NT2/D1 (cell line): ENCODE results near the gene PITRM1.

ENCODE experiments used
- DNase-seq: peaks from one replicate; pipeline ENCODE4 v3.0.0-alpha.2; 2011; ENCODE audit warnings: low read depth, low spot score
- H3K27me3 ChIP-seq: 2 replicates; pipeline ENCODE4 v1.6.0; 2011; ENCODE audit warnings: mild to moderate bottlenecking; ENCODE audit not compliant: insufficient read length, insufficient read depth
- H3K36me3 ChIP-seq: 2 replicates; pipeline ENCODE4 v1.6.1; 2011; ENCODE audit warnings: mild to moderate bottlenecking, low read length, mixed read lengths; ENCODE audit not compliant: insufficient read depth, insufficient read length
- H3K4me1 ChIP-seq: 2 replicates; pipeline ENCODE4 v1.5.1; 2011; ENCODE audit not compliant: insufficient read depth, insufficient read length
- H3K4me3 ChIP-seq: 2 replicates; pipeline ENCODE4 v1.5.1; 2011; ENCODE audit warnings: low read depth; ENCODE audit not compliant: insufficient read length
- H3K9ac ChIP-seq: 2 replicates; pipeline ENCODE4 v1.6.0; 2011; ENCODE audit warnings: low read depth; ENCODE audit not compliant: insufficient read length
- H3K9me3 ChIP-seq: 2 replicates; pipeline ENCODE4 v1.5.1; 2011; ENCODE audit warnings: mild to moderate bottlenecking, low read length; ENCODE audit not compliant: insufficient read depth
- SUZ12 ChIP-seq: IDR thresholded peaks from 2 replicates; pipeline ENCODE4 v1.6.1; 2011; ENCODE audit not compliant: insufficient read length, insufficient read depth; ENCODE audit errors: extremely low read depth
- YY1 ChIP-seq: IDR thresholded peaks from 2 replicates; pipeline ENCODE4 v1.6.1; 2011; ENCODE audit not compliant: insufficient read length, insufficient read depth
- ZNF274 ChIP-seq: IDR thresholded peaks from 2 replicates; pipeline ENCODE4 v1.6.1; 2011; ENCODE audit warnings: mild to moderate bottlenecking, low read depth, low read length

PITRM1 gene

DNA sequence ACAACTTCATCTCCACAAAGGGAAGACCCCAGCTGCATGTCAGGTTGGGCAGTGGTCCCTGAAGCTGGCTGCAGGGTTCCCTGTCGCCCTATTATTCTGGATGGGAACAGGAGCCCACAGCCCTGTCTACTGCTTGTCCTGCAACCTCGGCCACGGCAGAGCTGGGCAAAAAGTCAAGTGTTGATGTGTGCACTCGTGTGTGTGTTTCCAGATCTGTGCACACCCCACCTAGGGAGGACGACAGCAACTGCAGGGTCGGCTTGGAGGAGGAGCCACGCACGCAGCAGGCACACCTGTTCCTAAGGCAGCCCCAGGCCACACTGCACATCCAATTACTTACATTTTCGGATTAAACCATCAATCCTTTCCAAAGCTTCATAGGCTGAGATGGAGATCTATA lies 23.6 kb downstream of the PITRM1 start:
- Histone ChIP-seq H3K36me3 (peaks cover 89% of the 10 kb centered on the region), H3K27me3 (no peaks in the 10 kb centered on the region), H3K9ac (no peak overlapping the region), H3K4me1 (no peaks in the 10 kb centered on the region), H3K9me3 (no peaks in the 10 kb centered on the region), H3K4me3 (no peak overlapping the region)
- no peak for DNase-seq
- TF ChIP-seq SUZ12 (no peak), ZNF274 (no peak), YY1 (no peak)

DNA sequence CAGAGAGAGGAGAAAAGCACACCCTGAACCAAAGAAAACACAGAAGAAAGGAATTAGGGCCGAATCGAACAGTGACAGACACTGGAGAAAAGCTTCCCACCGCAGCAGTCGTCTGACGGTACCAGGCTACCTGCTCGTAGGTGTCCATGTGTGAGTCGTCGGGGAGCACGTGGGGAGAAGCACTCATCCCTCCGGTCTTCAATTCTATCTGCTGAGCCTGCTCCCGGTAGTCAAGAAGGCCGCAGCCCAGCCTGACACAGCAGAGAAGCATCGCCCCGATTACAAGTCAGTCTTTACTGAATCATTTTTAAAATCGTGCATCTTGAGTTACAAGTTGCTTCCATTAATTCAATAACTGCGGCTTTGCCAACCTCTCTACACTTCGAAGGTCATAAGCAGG lies 24.5 kb downstream of the PITRM1 start:
- H3K9me3 ChIP-seq = no peaks in the 10 kb centered on the region
- no peaks in the 10 kb centered on the region for H3K27me3 ChIP-seq
- H3K36me3 ChIP-seq = peaks cover 91% of the 10 kb centered on the region
- H3K9ac ChIP-seq = no peak overlapping the region
- TF ChIP-seq ZNF274 = no peak
- no peak for TF ChIP-seq SUZ12
- TF ChIP-seq YY1 = no peak
- no peaks in the 10 kb centered on the region for H3K4me1 ChIP-seq
- no peak overlapping the region for H3K4me3 ChIP-seq
- no peak for DNase-seq

DNA sequence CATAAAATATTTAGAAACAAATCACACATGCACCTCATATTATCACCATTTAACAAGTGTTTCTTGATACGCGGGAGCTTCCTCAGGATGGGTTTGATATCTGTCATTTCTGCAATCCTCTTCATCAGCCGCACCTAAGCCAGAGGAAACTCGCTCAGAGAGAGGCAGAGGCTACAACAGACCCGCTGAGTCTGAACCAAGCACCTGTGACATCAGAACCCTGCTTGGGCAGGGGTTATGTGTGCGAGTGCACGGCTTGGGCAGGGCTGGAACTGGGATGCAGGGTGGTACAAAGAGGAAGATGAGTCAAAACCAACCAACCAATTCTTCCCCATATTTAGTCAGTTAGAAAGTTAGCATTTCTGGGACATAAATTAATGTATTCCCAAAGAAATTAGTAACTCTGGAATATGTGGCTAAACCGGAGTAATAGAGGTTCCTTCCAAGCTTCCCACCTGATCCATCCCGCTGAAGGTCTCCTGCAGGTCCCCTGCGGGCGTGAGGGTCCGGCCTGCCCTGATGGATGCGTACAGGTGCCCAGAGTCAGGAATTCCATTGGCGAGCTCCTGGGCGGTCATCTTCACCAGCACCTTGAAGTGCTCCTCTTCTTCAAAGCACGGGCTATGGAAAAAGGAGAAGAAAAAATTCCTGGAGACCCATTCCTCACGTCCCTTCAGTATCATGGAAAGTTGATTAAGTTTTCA lies 25.3 kb downstream of the PITRM1 start:
- Histone ChIP-seq H3K4me1 (no peaks in the 10 kb centered on the region), H3K36me3 (peaks cover 91% of the 10 kb centered on the region)

DNA sequence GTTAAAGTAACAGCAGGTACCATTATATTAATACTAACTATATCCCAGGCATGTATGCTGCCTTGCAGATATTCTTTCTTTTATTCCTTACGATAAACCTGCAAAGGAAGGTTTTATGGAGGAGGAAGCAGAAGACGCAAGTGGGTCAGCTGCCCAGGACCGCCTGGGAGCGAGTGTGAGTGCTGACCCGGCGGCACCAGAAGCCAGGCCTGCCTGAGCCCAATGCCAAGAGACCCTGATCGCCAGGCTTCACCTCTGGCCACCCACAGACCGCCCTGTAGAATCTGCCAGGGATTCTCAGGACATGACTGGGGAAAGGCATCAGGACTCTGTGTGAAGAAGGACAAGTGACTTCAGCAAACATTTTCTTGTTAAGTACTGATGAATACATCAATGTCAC lies 26.3 kb downstream of the PITRM1 start:
- no peak overlapping the region for H3K9ac ChIP-seq
- H3K27me3 ChIP-seq = no peaks in the 10 kb centered on the region
- no peaks in the 10 kb centered on the region for H3K9me3 ChIP-seq
- no peak overlapping the region for H3K4me3 ChIP-seq
- no peaks in the 10 kb centered on the region for H3K4me1 ChIP-seq
- peaks cover 96% of the 10 kb centered on the region for H3K36me3 ChIP-seq
- no peak for DNase-seq
- TF ChIP-seq YY1 (no peak), ZNF274 (no peak), SUZ12 (no peak)

More for the DNA sequence above, 25.3 kb downstream of the PITRM1 start:
- Histone ChIP-seq H3K9me3 (no peaks in the 10 kb centered on the region), H3K9ac (no peak overlapping the region), H3K27me3 (no peaks in the 10 kb centered on the region), H3K4me3 (no peak overlapping the region)
- no peak for DNase-seq
- TF ChIP-seq ZNF274 = no peak
- no peak for TF ChIP-seq SUZ12

DNA sequence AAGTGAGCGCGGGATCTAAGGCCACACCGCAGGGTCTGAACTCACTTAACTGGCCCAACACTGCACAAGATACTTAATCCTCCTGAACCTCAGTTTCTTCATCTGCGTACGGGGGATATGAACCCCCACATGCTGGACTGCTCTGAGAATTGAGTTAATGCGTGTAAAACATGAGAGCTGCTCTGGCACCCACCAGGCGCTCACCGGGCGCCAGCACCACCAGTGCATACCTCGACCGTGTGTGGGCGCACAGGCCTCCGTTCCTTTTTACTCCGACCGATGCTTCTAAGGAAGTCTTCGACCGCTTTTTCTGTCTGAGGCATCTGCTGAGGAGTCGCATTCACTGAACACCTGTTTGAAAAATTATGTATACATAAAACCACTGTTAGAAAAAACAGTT lies 27.2 kb downstream of the PITRM1 start:
- Histone ChIP-seq H3K27me3 (no peaks in the 10 kb centered on the region), H3K36me3 (peaks cover 96% of the 10 kb centered on the region), H3K4me1 (no peaks in the 10 kb centered on the region), H3K9ac (no peak overlapping the region), H3K9me3 (no peaks in the 10 kb centered on the region), H3K4me3 (no peak overlapping the region)
- DNase-seq = no peak
- TF ChIP-seq SUZ12 = no peak
- TF ChIP-seq YY1 = no peak
- no peak for TF ChIP-seq ZNF274

DNA sequence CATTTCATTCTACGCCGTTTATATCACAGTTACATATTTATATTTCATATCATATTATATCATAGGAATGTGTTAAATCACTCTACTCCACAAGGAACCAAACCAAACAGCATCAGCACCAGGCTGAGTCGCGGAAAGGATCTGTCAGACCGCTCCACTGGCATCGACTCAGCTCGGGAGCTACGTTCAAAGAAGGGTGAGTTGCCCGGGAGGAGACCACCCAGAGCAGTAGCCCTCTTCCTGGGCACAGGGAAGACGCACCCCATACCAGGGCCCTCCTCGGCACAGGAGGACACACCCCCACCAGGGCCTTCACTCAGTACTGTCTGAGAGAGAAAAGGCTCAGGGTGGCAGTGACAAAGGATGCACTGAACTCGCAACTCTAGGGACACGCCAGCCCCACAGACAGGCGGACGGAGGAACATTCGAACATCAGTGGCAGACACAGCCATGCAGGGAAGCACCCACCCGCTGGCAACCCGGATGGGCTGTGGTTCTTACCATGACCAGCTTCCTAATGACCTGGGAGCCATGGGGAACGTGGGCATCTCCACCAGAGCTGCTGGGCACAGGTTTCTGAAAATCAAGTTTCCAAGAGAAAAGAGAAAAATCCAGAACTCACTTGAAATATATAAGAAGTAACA lies 28.7 kb downstream of the PITRM1 start:
- no peak overlapping the region for H3K4me3 ChIP-seq
- DNase-seq = no peak

DNA sequence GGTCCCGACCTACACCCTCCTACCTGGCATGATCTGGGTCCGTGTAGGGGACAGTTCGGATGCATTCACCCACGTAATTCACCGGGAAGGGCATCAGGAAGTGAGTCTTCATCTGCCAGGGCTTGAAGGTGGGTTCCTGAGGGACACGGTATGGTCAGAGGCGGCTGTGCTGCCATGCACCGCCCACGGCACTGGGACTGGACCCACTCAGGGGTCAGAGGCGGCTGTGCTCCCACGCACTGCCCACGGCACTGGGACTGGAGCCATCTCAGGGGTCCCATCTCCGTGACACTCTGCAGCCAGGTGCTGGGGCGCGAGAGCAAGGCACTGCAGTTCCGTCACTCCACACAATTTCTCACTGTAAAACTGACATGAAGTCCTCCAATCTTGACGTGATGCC lies 29.2 kb downstream of the PITRM1 start:
- TF ChIP-seq YY1 = no peak
- no peak for TF ChIP-seq ZNF274
- no peak for TF ChIP-seq SUZ12
- no peak for DNase-seq
- peaks cover 97% of the 10 kb centered on the region for H3K36me3 ChIP-seq
- H3K4me1 ChIP-seq = no peaks in the 10 kb centered on the region
- H3K9ac ChIP-seq = no peak overlapping the region
- no peak overlapping the region for H3K4me3 ChIP-seq
- H3K27me3 ChIP-seq = no peaks in the 10 kb centered on the region
- H3K9me3 ChIP-seq = no peaks in the 10 kb centered on the region

More for the DNA sequence above, 28.7 kb downstream of the PITRM1 start:
- Histone ChIP-seq H3K36me3 (peaks cover 97% of the 10 kb centered on the region), H3K9ac (no peak overlapping the region), H3K9me3 (no peaks in the 10 kb centered on the region), H3K27me3 (no peaks in the 10 kb centered on the region), H3K4me1 (no peaks in the 10 kb centered on the region)
- TF ChIP-seq SUZ12 = no peak
- TF ChIP-seq ZNF274 = no peak
- TF ChIP-seq YY1 = no peak
